Measurements from ENCODE around the gene CNIH4. TPM values are rescaled to one million over a fixed set of nuclear protein-coding genes. Genes with fewer than 3 reads are reported as not detected.

Gene CNIH4
- total RNA-seq, 3 donors from 2014 or later, result 53.3 to 60.5 (median 54.7) TPM

DNA sequence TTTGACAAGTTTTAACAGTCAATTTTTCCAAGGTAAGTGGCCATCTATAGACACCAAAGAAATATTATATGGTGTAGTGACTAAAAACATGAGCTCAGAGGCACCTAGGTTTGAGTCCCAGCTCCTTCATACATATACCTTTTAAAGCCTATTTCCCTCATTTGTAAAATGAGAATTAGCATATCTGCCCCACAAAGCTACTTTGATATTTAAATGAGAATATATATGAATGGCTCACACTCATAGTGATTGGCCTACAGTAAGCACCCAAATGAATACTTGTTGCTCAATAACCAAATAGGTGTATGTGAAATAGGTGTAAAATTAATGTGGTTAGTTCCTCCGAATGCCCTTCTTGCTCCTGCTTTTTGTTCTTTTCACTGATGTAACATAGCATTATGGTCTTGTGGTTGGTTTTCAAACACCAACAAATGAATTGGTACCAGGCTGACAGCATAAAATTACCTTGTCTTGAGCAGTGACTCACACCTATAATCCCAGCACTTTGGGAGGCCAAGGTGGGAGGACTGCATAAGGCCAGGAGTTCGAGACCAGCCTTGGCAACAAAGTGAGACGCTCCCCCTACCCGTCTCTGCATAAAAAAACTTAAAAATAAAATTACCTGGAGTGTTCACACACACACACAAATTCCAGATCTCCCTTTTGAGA lies 25.3 kb downstream of the CNIH4 start:
- Histone ChIP-seq H3K9me3 (no peaks in the 10 kb centered on the region), H3K4me1 (ENCODE audit: low read depth) (no peaks in the 10 kb centered on the region), H3K4me3 (no peak overlapping the region), H3K36me3 (ENCODE audit: low read depth) (no peaks in the 10 kb centered on the region)
- DNase-seq, result no peak
- no peak for ATAC-seq
- TF ChIP-seq, protein P1, sequence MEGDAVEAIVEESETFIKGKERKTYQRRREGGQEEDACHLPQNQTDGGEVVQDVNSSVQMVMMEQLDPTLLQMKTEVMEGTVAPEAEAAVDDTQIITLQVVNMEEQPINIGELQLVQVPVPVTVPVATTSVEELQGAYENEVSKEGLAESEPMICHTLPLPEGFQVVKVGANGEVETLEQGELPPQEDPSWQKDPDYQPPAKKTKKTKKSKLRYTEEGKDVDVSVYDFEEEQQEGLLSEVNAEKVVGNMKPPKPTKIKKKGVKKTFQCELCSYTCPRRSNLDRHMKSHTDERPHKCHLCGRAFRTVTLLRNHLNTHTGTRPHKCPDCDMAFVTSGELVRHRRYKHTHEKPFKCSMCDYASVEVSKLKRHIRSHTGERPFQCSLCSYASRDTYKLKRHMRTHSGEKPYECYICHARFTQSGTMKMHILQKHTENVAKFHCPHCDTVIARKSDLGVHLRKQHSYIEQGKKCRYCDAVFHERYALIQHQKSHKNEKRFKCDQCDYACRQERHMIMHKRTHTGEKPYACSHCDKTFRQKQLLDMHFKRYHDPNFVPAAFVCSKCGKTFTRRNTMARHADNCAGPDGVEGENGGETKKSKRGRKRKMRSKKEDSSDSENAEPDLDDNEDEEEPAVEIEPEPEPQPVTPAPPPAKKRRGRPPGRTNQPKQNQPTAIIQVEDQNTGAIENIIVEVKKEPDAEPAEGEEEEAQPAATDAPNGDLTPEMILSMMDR (IDR thresholded peaks at IDR 0.05), result no peak
- intact Hi-C loops (cut with DNase I, micrococcal nuclease), result no loop called here

DNA sequence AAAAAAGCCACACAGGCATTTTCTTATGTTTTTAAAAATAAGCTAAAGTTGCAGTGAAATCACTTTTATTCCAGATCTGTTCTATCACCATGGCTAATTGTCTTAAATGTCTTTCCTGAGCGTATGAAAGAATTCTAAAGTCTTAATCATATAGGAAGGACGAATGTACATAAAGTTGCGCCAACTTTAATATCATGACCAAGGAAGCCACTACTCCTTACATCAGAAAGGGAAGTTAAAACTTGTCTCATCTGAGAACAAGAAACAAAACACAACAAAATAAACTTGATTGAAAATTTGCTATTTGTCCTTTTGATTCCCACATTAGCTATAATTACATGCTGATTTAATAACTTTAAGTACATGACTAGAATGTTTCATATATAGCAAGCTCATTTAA lies 26.5 kb downstream of the CNIH4 start:
- no peak for ATAC-seq
- no peak for DNase-seq
- intact Hi-C loops (cut with DNase I, micrococcal nuclease), result no loop called here
- TF ChIP-seq, protein P1 (IDR thresholded peaks at IDR 0.05), result no peak
- Histone ChIP-seq H3K36me3 (ENCODE audit: low read depth) (no peaks in the 10 kb centered on the region), H3K4me1 (ENCODE audit: low read depth) (no peaks in the 10 kb centered on the region), H3K9me3 (no peaks in the 10 kb centered on the region), H3K4me3 (no peak overlapping the region)

DNA sequence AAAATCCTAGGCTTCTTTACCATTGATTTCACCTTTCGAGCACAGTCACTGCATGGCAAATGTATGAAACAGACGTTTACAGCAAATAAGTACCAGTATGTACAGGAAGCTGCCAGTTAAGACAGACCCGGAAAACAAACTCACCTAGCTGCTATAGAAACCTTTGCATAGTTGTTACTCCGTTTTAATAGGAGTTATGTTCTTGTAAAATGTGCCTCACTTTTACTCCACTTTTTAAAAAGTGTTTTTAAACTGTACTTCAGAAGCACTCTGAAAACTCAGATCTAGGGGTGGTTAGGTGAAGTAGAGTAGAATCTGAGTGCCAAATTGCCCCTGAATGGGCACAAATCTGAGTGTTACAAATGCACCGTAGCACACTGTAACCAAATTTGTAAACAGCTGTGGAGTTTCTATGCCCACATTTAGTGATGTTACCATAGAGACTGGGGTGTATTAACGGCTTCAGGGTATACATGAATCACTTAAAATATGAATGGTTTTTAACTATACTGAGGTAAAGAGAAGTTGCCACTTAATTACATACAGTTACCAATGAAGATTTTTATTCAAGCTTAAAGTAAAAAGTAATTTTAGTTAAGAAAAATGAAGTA lies 30.7 kb downstream of the CNIH4 start:
- Histone ChIP-seq H3K4me3 (no peak overlapping the region), H3K4me1 (ENCODE audit: low read depth) (no peaks in the 10 kb centered on the region), H3K36me3 (ENCODE audit: low read depth) (peaks cover 2% of the 10 kb centered on the region), H3K9me3 (no peaks in the 10 kb centered on the region)
- DNase-seq (no peak), ATAC-seq (peak; percentile 54)
- TF ChIP-seq, protein P1 (IDR thresholded peaks at IDR 0.05), result no peak
- intact Hi-C loops (cut with DNase I, micrococcal nuclease), result no loop called here

DNA sequence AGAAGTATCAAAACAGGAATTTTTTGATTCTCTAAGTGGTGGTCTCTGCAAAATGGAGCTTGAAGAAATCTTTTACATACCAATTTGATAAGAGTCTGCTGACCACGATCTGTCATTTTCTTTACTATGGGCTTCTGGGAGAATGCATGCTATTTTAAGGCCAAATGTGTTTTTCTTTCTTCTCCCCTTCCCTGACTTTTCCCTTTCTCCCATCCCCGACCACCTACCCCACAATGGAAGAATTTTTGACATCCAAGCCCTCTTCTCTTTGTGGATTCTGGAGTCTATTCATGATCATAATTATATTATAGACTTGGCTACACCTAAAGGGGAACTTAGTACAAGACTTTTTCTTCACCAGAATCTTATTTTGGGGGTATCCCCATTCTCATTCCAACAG lies 31.3 kb downstream of the CNIH4 start:
- TF ChIP-seq, protein P1 (IDR thresholded peaks at IDR 0.05), result no peak
- intact Hi-C loops (cut with DNase I, micrococcal nuclease), result no loop called here
- H3K4me1 ChIP-seq (ENCODE audit: low read depth), result no peaks in the 10 kb centered on the region
- H3K36me3 ChIP-seq (ENCODE audit: low read depth), result peaks cover 4% of the 10 kb centered on the region
- no peak overlapping the region for H3K4me3 ChIP-seq
- ATAC-seq (no peak), DNase-seq (no peak)
- no peaks in the 10 kb centered on the region for H3K9me3 ChIP-seq

DNA sequence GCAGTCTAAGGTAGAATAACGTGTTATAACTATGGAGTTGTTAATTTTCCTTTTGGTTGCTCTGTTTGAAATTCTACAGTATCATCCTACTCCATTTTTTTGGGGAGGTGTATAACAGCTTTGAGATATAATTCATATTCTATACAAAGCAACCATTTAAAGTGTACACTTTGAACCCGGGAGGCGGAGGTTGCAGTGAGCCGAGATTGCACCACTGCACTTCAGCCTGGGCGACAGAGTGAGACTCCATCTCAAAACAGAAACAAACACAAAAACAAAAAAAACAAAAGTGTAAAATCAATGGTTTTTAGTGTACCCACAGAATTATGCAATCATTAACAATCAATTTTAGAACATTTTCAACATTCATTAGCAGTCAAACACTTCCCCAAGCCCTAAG lies 33.8 kb downstream of the CNIH4 start:
- TF ChIP-seq, protein P1 (IDR thresholded peaks at IDR 0.05), result no peak
- no peak for DNase-seq
- H3K4me3 ChIP-seq, result no peak overlapping the region
- intact Hi-C loops (cut with DNase I, micrococcal nuclease), result no loop called here
- H3K4me1 ChIP-seq (ENCODE audit: low read depth), result no peaks in the 10 kb centered on the region
- no peak for ATAC-seq
- H3K9me3 ChIP-seq, result no peaks in the 10 kb centered on the region
- peaks cover 4% of the 10 kb centered on the region for H3K36me3 ChIP-seq (ENCODE audit: low read depth)
